ENCODE measurements around the gene NRSN2.
A peak's percentile ranks its signal among the peaks of the same experiment; 100 is the strongest.
"Not testable (repeated sequence)": the region's sequence is repeated elsewhere in the genome, so short reads cannot be mapped to it uniquely, and the experiment has no call there.

NRSN2 gene

GRCh38 chr20:375265-375889 is 28.5 kb downstream of the NRSN2 start:
- no peak for DNase-seq

- no peak for DNase-seq
These were observed 29.2 kb downstream of the NRSN2 start for GRCh38 chr20:376089-376488.

GRCh38 chr20:376750-377149 is 29.8 kb downstream of the NRSN2 start:
- DNase-seq, result no peak

GRCh38 chr20:377578-377977 is 30.7 kb downstream of the NRSN2 start:
- DNase-seq, result not testable (repeated sequence)

- DNase-seq, result no peak
These were observed 32.0 kb downstream of the NRSN2 start for GRCh38 chr20:378961-379336.

- DNase-seq, result peak; percentile 92
These were observed 34.1 kb downstream of the NRSN2 start for GRCh38 chr20:380763-381580.

- peak; percentile 87 for DNase-seq
These were observed 34.8 kb downstream of the NRSN2 start for GRCh38 chr20:381581-382290.

- no peak for DNase-seq
These were observed 35.6 kb downstream of the NRSN2 start for GRCh38 chr20:382291-383115.

- no peak for DNase-seq
These were observed 37.0 kb downstream of the NRSN2 start for GRCh38 chr20:383889-384288.

GRCh38 chr20:384723-385122 is 37.8 kb downstream of the NRSN2 start:
- DNase-seq, result no peak

- DNase-seq, result no peak
These were observed 38.5 kb downstream of the NRSN2 start for GRCh38 chr20:385448-385847.

- not testable (repeated sequence) for DNase-seq
These were observed 39.7 kb downstream of the NRSN2 start for GRCh38 chr20:386634-387033.

GRCh38 chr20:387520-387919 is 40.6 kb downstream of the NRSN2 start:
- DNase-seq, result no peak

GRCh38 chr20:388034-388994 is 41.4 kb downstream of the NRSN2 start:
- DNase-seq, result no peak

- no peak for DNase-seq
These were observed 42.3 kb downstream of the NRSN2 start for GRCh38 chr20:389220-389619.

- peak; percentile 35 for DNase-seq
These were observed 44.3 kb downstream of the NRSN2 start for GRCh38 chr20:391041-391711.

- DNase-seq, result not testable (repeated sequence)
These were observed 46.4 kb downstream of the NRSN2 start for GRCh38 chr20:393296-393695.

- DNase-seq, result no peak
These were observed 49.3 kb downstream of the NRSN2 start for GRCh38 chr20:396252-396618.

GRCh38 chr20:396619-397431 is 49.9 kb downstream of the NRSN2 start:
- no peak for DNase-seq
